ENCODE data around the gene KCNK16. TPM values are rescaled to one million over a fixed set of nuclear protein-coding genes. Genes with fewer than 3 reads are reported as not detected.

Gene KCNK16
- total RNA-seq, 4 donors from 2014 or later: not detected

DNA sequence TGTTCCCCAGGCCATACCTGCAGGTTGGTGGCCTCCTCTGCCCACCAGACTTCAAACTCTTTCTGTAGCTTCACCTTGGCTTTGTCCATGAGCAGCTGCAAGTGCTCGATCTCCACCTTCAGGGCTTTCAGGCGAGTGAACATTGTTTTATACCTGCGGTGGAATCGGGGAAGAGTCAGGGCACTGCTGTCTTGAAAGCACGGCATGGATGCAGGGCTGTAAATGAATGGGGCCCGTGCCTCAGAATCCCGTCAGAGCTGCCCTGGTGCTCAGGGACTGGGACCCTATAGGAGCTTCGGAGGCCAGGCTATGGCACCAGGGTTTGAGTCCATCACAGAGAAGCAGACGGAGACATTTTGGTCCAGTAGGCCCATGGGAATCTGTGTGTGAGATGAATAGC, 37.9 kb upstream of the KCNK16 start:
- H3K4me1 ChIP-seq: peaks cover 0 to 9% (median 0%) of the 10 kb centered on the region in 3 donors
- H3K27ac ChIP-seq: no peak overlapping the region
- H3K36me3 ChIP-seq: no peaks in the 10 kb centered on the region
- TF ChIP-seq POLR2AphosphoS5 (IDR thresholded peaks at IDR 0.05): no peak
- TF ChIP-seq POLR2A (IDR thresholded peaks at IDR 0.05): no peak
- no peak for TF ChIP-seq EP300 (IDR thresholded peaks at IDR 0.05)
- TF ChIP-seq, protein P1, sequence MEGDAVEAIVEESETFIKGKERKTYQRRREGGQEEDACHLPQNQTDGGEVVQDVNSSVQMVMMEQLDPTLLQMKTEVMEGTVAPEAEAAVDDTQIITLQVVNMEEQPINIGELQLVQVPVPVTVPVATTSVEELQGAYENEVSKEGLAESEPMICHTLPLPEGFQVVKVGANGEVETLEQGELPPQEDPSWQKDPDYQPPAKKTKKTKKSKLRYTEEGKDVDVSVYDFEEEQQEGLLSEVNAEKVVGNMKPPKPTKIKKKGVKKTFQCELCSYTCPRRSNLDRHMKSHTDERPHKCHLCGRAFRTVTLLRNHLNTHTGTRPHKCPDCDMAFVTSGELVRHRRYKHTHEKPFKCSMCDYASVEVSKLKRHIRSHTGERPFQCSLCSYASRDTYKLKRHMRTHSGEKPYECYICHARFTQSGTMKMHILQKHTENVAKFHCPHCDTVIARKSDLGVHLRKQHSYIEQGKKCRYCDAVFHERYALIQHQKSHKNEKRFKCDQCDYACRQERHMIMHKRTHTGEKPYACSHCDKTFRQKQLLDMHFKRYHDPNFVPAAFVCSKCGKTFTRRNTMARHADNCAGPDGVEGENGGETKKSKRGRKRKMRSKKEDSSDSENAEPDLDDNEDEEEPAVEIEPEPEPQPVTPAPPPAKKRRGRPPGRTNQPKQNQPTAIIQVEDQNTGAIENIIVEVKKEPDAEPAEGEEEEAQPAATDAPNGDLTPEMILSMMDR (IDR thresholded peaks at IDR 0.05): no peak
- ATAC-seq: no peak
- 100% methylated on average over 3 of the region's 9 CpGs; no CpG with 5 or more reads in 1 of the 2 donors for WGBS, 2 donors (ENCODE audit: low coverage in 1 of 2)
- H3K27me3 ChIP-seq: no peaks in the 10 kb centered on the region
- no peaks in the 10 kb centered on the region for H3K9me3 ChIP-seq
- H3K4me3 ChIP-seq: no peak overlapping the region

DNA sequence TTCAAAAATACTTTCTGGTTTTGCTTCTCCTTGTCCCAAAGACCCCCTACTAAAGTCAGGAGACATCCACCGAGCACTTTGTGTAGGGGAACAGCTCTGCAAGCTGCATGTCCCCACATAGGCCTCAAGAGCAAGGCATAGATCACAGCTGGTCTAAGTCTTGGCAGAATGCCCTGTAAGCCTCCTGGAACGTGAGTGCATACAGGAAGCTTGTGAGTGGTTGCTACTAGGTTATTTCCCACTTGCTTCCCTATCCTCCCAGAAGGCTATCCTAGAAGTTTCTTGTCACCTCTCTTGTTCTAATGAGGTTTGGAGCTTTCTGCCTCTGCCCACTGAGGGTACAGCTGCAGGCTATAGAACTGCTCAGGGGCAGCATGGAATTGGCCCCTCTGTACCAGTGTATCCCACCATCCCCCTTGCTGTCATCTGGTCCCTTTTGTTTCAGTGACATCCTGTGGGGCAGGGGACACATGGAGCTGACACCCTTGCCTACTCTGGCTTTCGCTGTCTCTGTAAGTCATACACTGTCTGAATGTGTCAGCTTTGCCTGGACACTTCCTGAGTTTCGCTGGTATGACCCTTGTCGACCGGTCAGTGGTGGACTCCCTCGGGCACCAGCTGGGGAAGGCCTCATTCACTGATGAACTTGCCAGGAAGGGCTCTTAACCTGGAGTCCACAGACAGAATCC, 35.6 kb upstream of the KCNK16 start:
- no peak for ATAC-seq
- Histone ChIP-seq H3K4me1 (peaks cover 0 to 9% (median 0%) of the 10 kb centered on the region in 3 donors), H3K27me3 (no peaks in the 10 kb centered on the region), H3K9me3 (no peaks in the 10 kb centered on the region), H3K36me3 (no peaks in the 10 kb centered on the region), H3K27ac (no peak overlapping the region), H3K4me3 (no peak overlapping the region)
- 0 to 50% methylated on average over 1 of the region's 7 CpGs for WGBS, 2 donors (ENCODE audit: low coverage in 1 of 2)
- TF ChIP-seq POLR2A (IDR thresholded peaks at IDR 0.05) (no peak), EP300 (IDR thresholded peaks at IDR 0.05) (no peak), POLR2AphosphoS5 (IDR thresholded peaks at IDR 0.05) (no peak)
- TF ChIP-seq, protein P1 (IDR thresholded peaks at IDR 0.05): no peak

DNA sequence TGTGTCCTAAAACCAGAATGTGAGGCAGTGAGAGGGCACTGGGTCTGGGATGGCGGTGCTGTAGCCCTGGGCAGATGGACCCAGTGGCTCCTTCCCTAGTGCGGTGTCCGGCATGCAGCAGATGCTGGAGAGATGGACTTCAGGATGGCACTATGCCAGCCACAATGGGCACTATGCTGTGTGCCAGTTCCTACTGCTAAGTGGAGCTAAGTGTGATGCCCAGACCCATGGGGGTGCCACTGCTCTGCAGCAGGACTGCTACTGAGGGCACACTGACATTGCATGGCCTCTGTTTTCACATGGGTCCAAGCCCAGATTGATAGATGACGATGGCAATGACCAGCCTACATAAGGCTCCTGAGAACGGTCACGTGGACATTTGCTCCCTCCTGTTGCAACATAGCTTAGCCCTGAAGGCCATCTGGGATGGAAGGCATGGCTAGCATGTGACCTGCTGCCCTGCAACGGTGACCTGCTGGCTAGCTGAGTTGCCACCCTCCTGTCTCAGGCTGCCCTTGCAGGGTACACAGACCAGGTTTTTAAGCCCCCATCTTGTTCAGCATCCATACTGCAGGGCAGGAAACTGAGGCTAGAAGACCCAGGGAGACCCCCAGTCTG, 31.3 kb upstream of the KCNK16 start:
- H3K27me3 ChIP-seq: no peaks in the 10 kb centered on the region
- no peaks in the 10 kb centered on the region for H3K36me3 ChIP-seq
- H3K9me3 ChIP-seq: no peaks in the 10 kb centered on the region
- 83 to 95% methylated on average over 1 to 4 of the region's 7 CpGs for WGBS, 2 donors (ENCODE audit: low coverage in 1 of 2)
- no peak for TF ChIP-seq EP300 (IDR thresholded peaks at IDR 0.05)
- no peak for TF ChIP-seq POLR2AphosphoS5 (IDR thresholded peaks at IDR 0.05)
- TF ChIP-seq POLR2A (IDR thresholded peaks at IDR 0.05): no peak
- TF ChIP-seq, protein P1 (IDR thresholded peaks at IDR 0.05): no peak
- no peak overlapping the region for H3K4me3 ChIP-seq
- ATAC-seq: no peak
- no peak overlapping the region for H3K27ac ChIP-seq
- no peaks in the 10 kb centered on the region for H3K4me1 ChIP-seq

GRCh38 chr6:39350723-39351505, 28.4 kb upstream of the KCNK16 start:
- no peaks in the 10 kb centered on the region for H3K27me3 ChIP-seq
- H3K27ac ChIP-seq: no peak overlapping the region
- 83 to 89% methylated on average over 1 to 4 of the region's 13 CpGs for WGBS, 2 donors (ENCODE audit: low coverage in 1 of 2)
- no peak for TF ChIP-seq POLR2AphosphoS5 (IDR thresholded peaks at IDR 0.05)
- H3K36me3 ChIP-seq: no peaks in the 10 kb centered on the region
- no peak overlapping the region for H3K4me3 ChIP-seq
- no peaks in the 10 kb centered on the region for H3K4me1 ChIP-seq
- no peaks in the 10 kb centered on the region for H3K9me3 ChIP-seq
- ATAC-seq: no peak

DNA sequence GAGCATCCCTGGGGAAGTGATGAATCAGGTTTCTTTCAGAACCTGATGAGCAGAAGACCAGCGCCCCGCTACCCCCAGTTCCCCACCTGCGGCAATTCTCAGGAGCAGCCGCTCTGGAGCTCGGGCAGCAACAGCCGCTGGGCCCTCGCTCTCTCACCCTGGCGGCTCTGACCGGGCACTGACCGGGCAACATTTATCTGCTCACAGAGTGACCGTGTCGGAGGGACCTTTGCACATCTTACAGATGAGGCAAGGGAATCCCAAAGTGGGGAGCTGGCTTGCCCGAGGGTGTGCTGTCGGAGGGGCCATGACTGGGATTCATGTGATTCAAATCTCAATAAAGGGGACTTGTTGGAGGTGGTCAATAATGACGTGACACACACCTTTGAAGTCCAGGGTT, 26.2 kb upstream of the KCNK16 start:
- no peak overlapping the region for H3K27ac ChIP-seq
- ATAC-seq: no peak
- H3K36me3 ChIP-seq: no peaks in the 10 kb centered on the region
- H3K4me3 ChIP-seq: no peak overlapping the region
- no peaks in the 10 kb centered on the region for H3K9me3 ChIP-seq
- TF ChIP-seq POLR2A (IDR thresholded peaks at IDR 0.05) (no peak), POLR2AphosphoS5 (IDR thresholded peaks at IDR 0.05) (no peak), EP300 (IDR thresholded peaks at IDR 0.05) (no peak)
- TF ChIP-seq, protein P1 (IDR thresholded peaks at IDR 0.05): no peak
- no peaks in the 10 kb centered on the region for H3K4me1 ChIP-seq
- no CpG with 5 or more reads among the region's 15 CpGs for whole genome bisulfite sequencing, 2 donors (ENCODE audit: low coverage in 1 of 2)
- no peaks in the 10 kb centered on the region for H3K27me3 ChIP-seq

Data from gastroesophageal sphincter (tissue), 4 donors.